K562 (cell line): ENCODE results near the gene BCAS3. TPM values are rescaled to one million over a fixed set of nuclear protein-coding genes. Genes with fewer than 3 reads are reported as not detected.

Experiments used
- ATAC-seq: fragments of 200-7000 bp; cut with Tn5 transposase; 3 replicates; pipeline ENCODE4 v1.9.1; 2020; ENCODE audit warnings: moderate library complexity
- BruUV-seq: library from RNA; stranded (reverse); fragments of 400-500 nt; replicated peaks from 2 replicates; lab custom pipeline; 2021; lab: Mats Ljungman, UMichigan
- CTCF ChIA-PET: fragments of 300-600 bp; formaldehyde crosslinking; extraction: SDS; loops from one replicate; lab custom pipeline; 2021; ENCODE audit warnings: low intra/inter-chr PET ratio; lab: Yijun Ruan, JAX
- POLR2A ChIA-PET: fragments of 300-600, 350-650 bp; sonication (Branson Sonifier 250); formaldehyde crosslinking; extraction: SDS; loops from one replicate; lab custom pipeline; 2021; ENCODE audit warnings: antibody characterized with exemption, inconsistent platforms; lab: Yijun Ruan, JAX
- DNase-seq, 4 experiments: peaks; one replicate each; pipeline versions ENCODE4 v3.0.0 to v3.0.0-alpha.2; 2011 to 2018; ENCODE audit warnings: low spot score in 3 of 4, mixed read lengths in 3 of 4; ENCODE audit errors: extremely low read depth in 1 of 4
- FAIRE-seq: peaks from 2 replicates; lab custom pipeline; 2011; peaks lifted over from hg19 to GRCh38; lab: Jason Lieb, UNC
- H2AFZ ChIP-seq: 2 replicates; pipeline ENCODE4 v1.6.0; 2011; ENCODE audit warnings: low read depth, low read length, control low read depth, inconsistent platforms
- H3K27ac ChIP-seq: fragments of 200-600 bp; 3 replicates; pipeline ENCODE4 v1.8.0; 2011; ENCODE audit warnings: low read depth, mild to moderate bottlenecking, control low read depth, inconsistent platforms, low read length, moderate library complexity, mixed read lengths; ENCODE audit errors: extremely low read depth
- H3K27me3 ChIP-seq, 2 experiments: fragments of 300-600 bp in 1 of 2; 2 replicates in 1 of 2; 3 replicates in 1 of 2; pipeline versions ENCODE4 v1.6.0 to v1.8.0; 2011; ENCODE audit warnings: inconsistent platforms in 2 of 2, low read length in 2 of 2, mild to moderate bottlenecking in 1 of 2, mixed read lengths in 1 of 2, moderate library complexity in 1 of 2; ENCODE audit not compliant: control insufficient read depth in 2 of 2, insufficient read depth in 2 of 2
- H3K36me3 ChIP-seq: fragments of 300-600 bp; 3 replicates; pipeline ENCODE4 v1.8.0; 2011; ENCODE audit warnings: mild to moderate bottlenecking, low read length, inconsistent platforms; ENCODE audit not compliant: control insufficient read depth, insufficient read depth
- H3K4me1 ChIP-seq, 2 experiments: fragments of 200-600 bp in 1 of 2; replicated peaks in 1 of 2; 2 replicates in 1 of 2; 3 replicates in 1 of 2; pipeline versions ENCODE4 v1.5.1 to v1.8.0; 2011; ENCODE audit warnings: inconsistent platforms in 2 of 2, low read length in 2 of 2, mild to moderate bottlenecking in 1 of 2, mixed read lengths in 1 of 2, moderate library complexity in 1 of 2; ENCODE audit not compliant: control insufficient read depth in 2 of 2, insufficient read depth in 2 of 2
- H3K4me2 ChIP-seq: 2 replicates; pipeline ENCODE4 v1.6.1; 2011; ENCODE audit warnings: low read length, control low read depth, inconsistent platforms, mixed read lengths; ENCODE audit not compliant: insufficient read depth
- H3K4me3 ChIP-seq: fragments of 200-600 bp; sonication (generic), shearing (Covaris generic); 2 replicates; pipeline ENCODE4 v1.5.1; 2016; ENCODE audit warnings: control low read depth, inconsistent platforms
- H3K79me2 ChIP-seq: fragments of 200-600 bp; 3 replicates; pipeline ENCODE4 v1.8.0; 2011; ENCODE audit warnings: low read length, inconsistent platforms; ENCODE audit not compliant: control insufficient read depth, insufficient read depth
- H3K9ac ChIP-seq, 2 experiments: 2 replicates each; pipeline versions ENCODE4 v1.6.0 to v1.6.1; 2011; ENCODE audit warnings: low read depth in 2 of 2, low read length in 2 of 2, control low read depth in 1 of 2, inconsistent platforms in 1 of 2, mild to moderate bottlenecking in 1 of 2, mixed read lengths in 1 of 2; ENCODE audit not compliant: insufficient read depth in 1 of 2
- H3K9me1 ChIP-seq: one replicate; pipeline ENCODE4 v1.6.0; 2011; ENCODE audit warnings: inconsistent platforms, mild to moderate bottlenecking, low read length, moderate library complexity; ENCODE audit not compliant: control insufficient read depth, insufficient read depth
- H3K9me3 ChIP-seq: replicated peaks from 2 replicates; pipeline ENCODE4 v1.5.1; 2011; ENCODE audit warnings: low read depth, low read length, inconsistent platforms; ENCODE audit not compliant: control insufficient read depth, insufficient read depth
- H4K20me1 ChIP-seq: replicated peaks from 2 replicates; pipeline ENCODE4 v1.6.1; 2011; ENCODE audit warnings: low read length, inconsistent platforms, mixed read lengths; ENCODE audit not compliant: control insufficient read depth, insufficient read depth
- E2F5 ChIP-seq: sonication (generic); formaldehyde crosslinking; IDR thresholded peaks from 2 replicates; pipeline ENCODE4 v1.8.0; 2022; ENCODE audit warnings: mild to moderate bottlenecking, missing genetic modification reagents
- ETV6 ChIP-seq, 3 experiments: fragments of 150-350 bp in 1 of 3; sonication (generic) in 1 of 3; formaldehyde crosslinking in 1 of 3; IDR thresholded peaks; 2 replicates each; pipeline versions ENCODE4 v1.6.1 to v1.8.0; 2014 to 2022; ENCODE audit warnings: borderline replicate concordance in 2 of 3, low read depth in 2 of 3, antibody characterized with exemption in 1 of 3, low read length in 1 of 3, mild to moderate bottlenecking in 1 of 3, missing genetic modification reagents in 1 of 3
- NONO ChIP-seq, 2 experiments: fragments of 200-400 bp in 1 of 2; fragments of 450-650 bp in 1 of 2; formaldehyde crosslinking in 1 of 2; IDR thresholded peaks; 2 replicates each; pipeline ENCODE4 v1.6.1; 2017; ENCODE audit warnings: low read depth in 2 of 2, mild to moderate bottlenecking in 2 of 2, moderate library complexity in 2 of 2, low read length in 1 of 2
- PTBP1 ChIP-seq: fragments of 200-400 bp; formaldehyde crosslinking; IDR thresholded peaks from 2 replicates; pipeline ENCODE4 v1.6.1; 2017; ENCODE audit warnings: low read depth, low read length
- RAD21 ChIP-seq, 2 experiments: fragments of 250-450 bp in 1 of 2; fragments of 450-650 bp in 1 of 2; sonication (Bioruptor Pico) in 1 of 2; formaldehyde crosslinking in 1 of 2; IDR thresholded peaks in 1 of 2; conservative IDR thresholded peaks in 1 of 2; 2 replicates each; pipeline versions ENCODE4 v1.4.0 to v1.8.0; 2020 to 2022; ENCODE audit warnings: mild to moderate bottlenecking in 2 of 2, moderate library complexity in 1 of 2
- SFPQ ChIP-seq: fragments of 200-400 bp; formaldehyde crosslinking; IDR thresholded peaks from 2 replicates; pipeline ENCODE4 v1.6.1; 2017; ENCODE audit warnings: mild to moderate bottlenecking, low read depth, low read length, moderate library complexity
- TCF7L2 ChIP-seq: fragments of 150-350 bp; IDR thresholded peaks from 2 replicates; pipeline ENCODE4 v1.6.1; 2016; ENCODE audit warnings: low read depth, mild to moderate bottlenecking, low read length, moderate library complexity
- ZNF277 ChIP-seq: fragments of 250-450 bp; sonication (Bioruptor Pico); IDR thresholded peaks from 2 replicates; pipeline ENCODE4 v1.8.0; 2022; ENCODE audit warnings: inconsistent platforms, mild to moderate bottlenecking, moderate library complexity, borderline replicate concordance
- WGBS: fragments of 100-300 bp; shearing (Covaris generic); methylation state at CpG from one replicate; pipeline ENCODE4 v1.1.6; 2016; ENCODE audit warnings: low coverage, mixed read lengths; ENCODE audit not compliant: insufficient coverage; ENCODE audit errors: missing lambda C conversion rate; 5-methylcytosine and 5-hydroxymethylcytosine counted together
- in situ Hi-C: fragments of 300-500 bp; cut with MboI; formaldehyde crosslinking; loops from 4 replicates; pipeline ENCODE4 v1.15.0; 2018; ENCODE audit warnings: inconsistent platforms, mixed read lengths
- intact Hi-C: fragments of 100-400 bp; cut with micrococcal nuclease; formaldehyde crosslinking; loops from 2 replicates; pipeline ENCODE4 v1.14.2; 2022
- polyA plus RNA-seq, 8 experiments: library from polyadenylated mRNA; depleted of rRNA in 4 of 8; stranded (reverse) in 5 of 8; unstranded in 3 of 8; fragments of >200 nt; fragmentation: Nextera tagmentation in 2 of 8; fragmentation: Illumina TruSeq in 1 of 8; extraction: Ambion mirVana in 2 of 8; extraction: Trizol in 1 of 8; gene quantifications; 2 replicates each; pipeline versions ENCODE4 v1.2.1 to v1.2.3, GENCODE V29; 2011 to 2014; ENCODE audit warnings: inconsistent platforms in 1 of 8, missing spikeins in 1 of 8
- total RNA-seq, 7 experiments: library from RNA; depleted of rRNA in 6 of 7; stranded (reverse); fragments of >200 nt in 6 of 7; fragmentation: Illumina TruSeq in 2 of 7; extraction: Trizol in 2 of 7; gene quantifications; 2 replicates each; pipeline versions ENCODE4 v1.2.1 to v1.2.3, GENCODE V29; 2011 to 2021; ENCODE audit warnings: low replicate concordance in 1 of 7
- TF ChIP-seq, protein P1 (sequence below), 3 experiments: fragments of 200-800 bp in 1 of 3; fragments of 250-450 bp in 1 of 3; fragments of 450-650 bp in 1 of 3; sonication (Bioruptor Pico) in 1 of 3; sonication (Bioruptor generic) in 1 of 3; formaldehyde crosslinking in 1 of 3; IDR thresholded peaks; 2 replicates each; pipeline versions ENCODE4 v1.6.1 to v1.8.0; 2016 to 2022; ENCODE audit warnings: mild to moderate bottlenecking in 2 of 3, missing genetic modification characterization in 2 of 3, missing compliant biosample characterization in 1 of 3, moderate library complexity in 1 of 3

Gene BCAS3
- total and polyA plus RNA-seq, 9 of the 15 experiments (the other 6 are each of a cell fraction or from before 2014, with no cell fraction given), result 1.9 to 5.5 (median 3.5) TPM

DNA sequence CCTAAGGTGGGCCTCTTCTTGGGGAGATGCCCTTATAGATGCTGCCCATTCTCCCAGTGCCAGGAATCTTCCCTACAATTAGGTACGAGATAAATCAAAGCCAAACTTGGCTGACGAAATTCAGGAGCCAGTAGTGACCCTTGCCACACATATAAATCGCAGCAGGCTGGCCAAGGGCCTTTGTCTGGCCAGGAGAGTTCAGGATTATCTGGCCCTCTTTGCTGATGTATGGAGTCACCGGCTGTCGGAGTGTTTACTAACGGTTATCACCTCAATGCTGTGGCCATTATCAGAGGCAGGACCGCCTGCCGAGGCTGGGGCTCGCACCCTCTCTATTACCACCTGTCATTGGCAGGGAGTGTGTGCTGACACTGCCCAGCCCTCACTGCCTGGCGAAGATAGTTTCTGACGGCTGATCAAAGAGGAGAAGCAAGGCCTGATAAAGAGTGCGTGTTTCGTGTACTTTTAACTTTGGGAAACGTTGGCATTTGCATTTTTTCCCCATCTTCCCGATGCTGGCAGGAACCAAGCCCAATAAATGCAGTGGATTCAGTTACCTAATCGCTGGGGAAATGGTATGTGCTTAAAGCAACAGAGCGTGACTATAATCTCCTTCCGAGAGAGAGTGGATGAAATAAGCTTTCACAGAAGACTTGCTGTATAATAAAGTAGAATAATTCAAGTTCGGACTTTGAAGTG lies 689.2 kb downstream of the BCAS3 start:
- TF ChIP-seq RAD21 (CRISPR knock-in tag; conservative IDR thresholded peaks at IDR 0.05 in 1 of 2, IDR thresholded peaks at IDR 0.05 in 1 of 2) (no peak), ETV6 (IDR thresholded peaks at IDR 0.05; ENCODE audit: borderline replicate concordance in 1 of 2, low read depth in 2 of 2, low read length in 1 of 2) (no peak), ETV6 (CRISPR knock-in tag; IDR thresholded peaks at IDR 0.05; ENCODE audit: borderline replicate concordance) (no peak), ZNF277 (CRISPR knock-in tag) (no peak), SFPQ (no peak), PTBP1 (no peak), E2F5 (CRISPR knock-in tag) (no peak), NONO (IDR thresholded peaks at IDR 0.05; ENCODE audit: low read depth in 2 of 2, low read length in 1 of 2) (no peak), TCF7L2 (no peak)
- TF ChIP-seq, protein P1, sequence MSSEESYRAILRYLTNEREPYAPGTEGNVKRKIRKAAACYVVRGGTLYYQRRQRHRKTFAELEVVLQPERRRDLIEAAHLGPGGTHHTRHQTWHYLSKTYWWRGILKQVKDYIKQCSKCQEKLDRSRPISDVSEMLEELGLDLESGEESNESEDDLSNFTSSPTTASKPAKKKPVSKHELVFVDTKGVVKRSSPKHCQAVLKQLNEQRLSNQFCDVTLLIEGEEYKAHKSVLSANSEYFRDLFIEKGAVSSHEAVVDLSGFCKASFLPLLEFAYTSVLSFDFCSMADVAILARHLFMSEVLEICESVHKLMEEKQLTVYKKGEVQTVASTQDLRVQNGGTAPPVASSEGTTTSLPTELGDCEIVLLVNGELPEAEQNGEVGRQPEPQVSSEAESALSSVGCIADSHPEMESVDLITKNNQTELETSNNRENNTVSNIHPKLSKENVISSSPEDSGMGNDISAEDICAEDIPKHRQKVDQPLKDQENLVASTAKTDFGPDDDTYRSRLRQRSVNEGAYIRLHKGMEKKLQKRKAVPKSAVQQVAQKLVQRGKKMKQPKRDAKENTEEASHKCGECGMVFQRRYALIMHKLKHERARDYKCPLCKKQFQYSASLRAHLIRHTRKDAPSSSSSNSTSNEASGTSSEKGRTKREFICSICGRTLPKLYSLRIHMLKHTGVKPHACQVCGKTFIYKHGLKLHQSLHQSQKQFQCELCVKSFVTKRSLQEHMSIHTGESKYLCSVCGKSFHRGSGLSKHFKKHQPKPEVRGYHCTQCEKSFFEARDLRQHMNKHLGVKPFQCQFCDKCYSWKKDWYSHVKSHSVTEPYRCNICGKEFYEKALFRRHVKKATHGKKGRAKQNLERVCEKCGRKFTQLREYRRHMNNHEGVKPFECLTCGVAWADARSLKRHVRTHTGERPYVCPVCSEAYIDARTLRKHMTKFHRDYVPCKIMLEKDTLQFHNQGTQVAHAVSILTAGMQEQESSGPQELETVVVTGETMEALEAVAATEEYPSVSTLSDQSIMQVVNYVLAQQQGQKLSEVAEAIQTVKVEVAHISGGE (CRISPR knock-in tag; IDR thresholded peaks at IDR 0.05), result 0 out of 6 replicates have a peak, but pooled peaks of 1 of the 3 experiments have one; percentile 47
- Histone ChIP-seq H2AFZ (no peak overlapping the region), H3K27me3 (peaks cover 35 to 59% of the 10 kb centered on the region in 2 experiments), H3K79me2 (no peaks in the 10 kb centered on the region), H3K9me3 (no peaks in the 10 kb centered on the region), H3K4me3 (no peak overlapping the region), H3K36me3 (no peaks in the 10 kb centered on the region), H3K4me1 (no peaks in the 10 kb centered on the region), H3K27ac (no peak overlapping the region), H3K9me1 (no peaks in the 10 kb centered on the region), H4K20me1 (peaks cover 4% of the 10 kb centered on the region; the same call in 1 of the 2 replicates), H3K4me2 (no peak overlapping the region), H3K9ac (no peak overlapping the region)
- intact Hi-C loops (no loop called here), in situ Hi-C loops (no loop called here)
- BruUV-seq, result no TSS peak
- ChIA-PET POLR2A (interaction anchor here (0.6 kb wide), 1 partner anchor 142 kb away, joined by 4 read pairs; no protein-coding TSS in a partner anchor), CTCF (no interaction called here)
- 0% methylated on average over 19 of the region's 19 CpGs for WGBS
- ATAC-seq, result no peak
- no peak for DNase-seq
- no peak for FAIRE-seq
